KOPT-K1 (cell line): Measurements from ENCODE around the gene PBOV1.

ENCODE experiments used
- H3K27ac ChIP-seq: fragments of 200-600 bp; sonication (generic); 2 replicates; pipeline ENCODE4 v1.5.1; 2016; ENCODE audit warnings: antibody characterized with exemption, mild to moderate bottlenecking, low read depth, low read length; ENCODE audit not compliant: poor library complexity, severe bottlenecking
- H3K36me3 ChIP-seq: fragments of 200-600 bp; sonication (generic); 2 replicates; pipeline ENCODE4 v1.5.1; 2017; ENCODE audit warnings: antibody characterized with exemption, mild to moderate bottlenecking, low read length, moderate library complexity; ENCODE audit not compliant: insufficient read depth
- H3K9me3 ChIP-seq: fragments of 200-600 bp; sonication (generic); 2 replicates; pipeline ENCODE4 v1.5.1; 2017; ENCODE audit warnings: antibody characterized with exemption, low read length, mild to moderate bottlenecking; ENCODE audit not compliant: insufficient read depth, poor library complexity, severe bottlenecking

PBOV1 gene

DNA sequence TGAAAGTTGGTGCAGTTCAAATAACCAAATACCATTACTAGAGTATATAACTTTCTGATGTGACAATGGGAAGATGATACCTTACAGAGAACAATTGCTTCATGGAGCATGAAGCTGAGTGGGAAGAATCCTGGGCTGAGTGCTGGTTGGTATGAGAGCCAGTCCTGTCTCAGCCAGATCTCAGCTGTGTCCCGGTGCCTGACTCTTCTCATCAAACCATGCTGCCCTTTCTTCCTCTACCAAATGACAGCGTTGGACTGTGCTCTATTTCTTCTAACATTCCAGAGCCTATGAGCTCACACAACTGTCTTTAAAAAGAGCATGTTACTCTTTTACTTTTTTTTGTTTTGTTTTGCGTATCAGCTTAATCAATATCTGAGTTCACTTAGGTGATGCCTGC, 27.5 kb upstream of the PBOV1 start:
- Histone ChIP-seq H3K27ac (no peak overlapping the region), H3K9me3 (no peaks in the 10 kb centered on the region), H3K36me3 (no peaks in the 10 kb centered on the region)

DNA sequence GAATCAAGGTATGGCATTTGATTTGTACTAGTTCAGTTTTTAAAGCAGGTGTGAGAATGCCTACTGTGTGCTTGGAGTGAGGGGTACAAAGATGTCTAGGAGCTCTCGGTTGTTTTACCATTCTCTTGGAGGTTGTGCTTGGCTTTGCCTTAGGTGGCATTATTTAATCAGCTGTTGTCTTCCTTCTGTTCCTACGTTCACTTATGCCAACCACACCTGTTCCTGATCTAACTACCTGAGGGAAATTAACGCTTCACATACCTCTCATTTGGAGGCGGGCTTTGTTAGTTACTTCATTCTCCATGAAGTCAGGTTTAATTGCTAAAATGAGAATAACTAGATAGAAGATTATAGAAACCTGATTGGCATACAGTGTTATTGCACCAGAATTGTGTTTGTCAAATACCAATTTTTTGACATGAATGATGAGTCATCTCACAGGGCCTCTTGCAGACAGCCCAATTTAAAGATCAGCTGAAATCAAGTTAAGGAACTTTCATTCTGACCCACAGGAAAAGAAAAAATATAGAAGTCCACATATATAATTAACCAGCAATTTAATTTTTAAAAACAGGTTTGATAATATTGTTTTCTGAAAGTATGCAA, 24.8 kb upstream of the PBOV1 start:
- Histone ChIP-seq H3K27ac (no peak overlapping the region), H3K9me3 (no peaks in the 10 kb centered on the region), H3K36me3 (no peaks in the 10 kb centered on the region)

DNA sequence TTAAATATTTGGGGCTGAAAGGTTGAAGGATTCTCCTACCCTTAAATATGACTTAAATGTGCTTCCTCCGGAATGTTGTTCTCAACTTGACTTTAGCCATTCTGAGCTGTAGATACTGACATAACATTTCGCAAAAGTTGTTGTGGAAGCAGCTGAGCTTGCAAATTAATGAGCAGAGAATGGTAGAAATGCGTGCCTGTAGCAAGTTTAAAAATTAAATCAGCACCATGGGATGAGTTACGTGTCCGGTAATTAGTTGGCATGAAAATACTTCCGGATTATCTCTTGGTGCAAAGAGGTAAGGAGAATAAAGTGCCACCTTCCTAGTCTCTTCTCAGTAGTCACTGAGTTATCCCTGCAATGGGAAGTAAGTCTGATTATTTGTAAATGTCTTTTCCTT, 23.6 kb upstream of the PBOV1 start:
- no peaks in the 10 kb centered on the region for H3K9me3 ChIP-seq
- no peaks in the 10 kb centered on the region for H3K36me3 ChIP-seq
- no peak overlapping the region for H3K27ac ChIP-seq

DNA sequence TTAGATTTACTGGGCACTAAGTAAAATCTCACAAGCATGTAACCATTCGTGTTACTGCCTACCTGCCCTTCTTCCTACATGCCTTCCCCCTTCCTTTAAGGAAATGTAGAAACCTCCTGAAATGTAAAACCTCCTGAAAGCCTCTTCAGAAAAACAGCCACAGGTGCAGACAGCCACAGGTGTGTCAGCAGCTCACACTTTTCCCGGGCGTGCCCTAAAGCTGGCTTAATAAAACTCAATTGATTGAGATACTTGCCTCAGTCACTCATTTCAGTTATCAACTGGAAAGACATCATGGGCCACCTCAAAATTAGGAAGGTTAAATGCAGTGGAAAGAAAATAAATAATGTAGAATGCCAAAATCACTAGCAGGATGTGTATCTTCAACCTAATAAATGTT, 23.1 kb upstream of the PBOV1 start:
- Histone ChIP-seq H3K27ac (no peak overlapping the region), H3K36me3 (no peaks in the 10 kb centered on the region), H3K9me3 (no peaks in the 10 kb centered on the region)

DNA sequence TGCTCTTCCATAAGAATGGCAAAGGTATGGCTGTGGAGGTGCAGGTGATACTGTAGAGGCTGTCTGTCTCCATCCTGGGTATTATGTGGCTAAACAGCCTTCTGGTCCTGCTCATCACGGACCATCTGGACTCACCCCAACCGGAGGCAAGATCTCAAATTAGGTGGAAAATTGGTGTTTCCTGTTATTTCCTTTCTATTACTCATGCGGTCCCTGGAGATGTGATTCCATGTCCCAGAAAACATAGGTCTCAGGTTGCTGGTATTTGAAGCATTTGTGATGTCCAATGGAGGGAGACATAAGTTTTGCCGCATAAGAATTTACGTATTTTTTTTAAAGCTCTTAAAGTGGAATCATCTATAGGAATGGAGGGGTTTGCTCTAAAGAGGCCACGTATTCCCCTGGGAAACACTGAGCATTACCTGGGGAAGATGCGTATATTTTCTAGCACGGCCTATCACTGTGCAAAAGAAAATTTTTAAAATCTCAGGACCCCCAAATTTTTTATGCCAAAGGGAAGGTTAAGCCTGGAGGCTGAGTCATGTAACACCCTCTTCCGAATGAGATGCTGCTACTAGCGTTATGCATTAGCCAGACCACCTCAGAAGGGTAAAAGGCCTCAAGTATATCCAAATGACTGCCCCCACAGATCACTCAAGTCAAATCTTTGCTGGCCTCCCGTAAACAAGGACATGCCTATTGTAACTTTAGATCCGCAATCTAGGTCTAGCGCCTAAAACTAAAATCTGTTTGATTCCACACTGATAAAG, 22.4 kb upstream of the PBOV1 start:
- no peaks in the 10 kb centered on the region for H3K9me3 ChIP-seq
- H3K27ac ChIP-seq, result no peak overlapping the region
- no peaks in the 10 kb centered on the region for H3K36me3 ChIP-seq

DNA sequence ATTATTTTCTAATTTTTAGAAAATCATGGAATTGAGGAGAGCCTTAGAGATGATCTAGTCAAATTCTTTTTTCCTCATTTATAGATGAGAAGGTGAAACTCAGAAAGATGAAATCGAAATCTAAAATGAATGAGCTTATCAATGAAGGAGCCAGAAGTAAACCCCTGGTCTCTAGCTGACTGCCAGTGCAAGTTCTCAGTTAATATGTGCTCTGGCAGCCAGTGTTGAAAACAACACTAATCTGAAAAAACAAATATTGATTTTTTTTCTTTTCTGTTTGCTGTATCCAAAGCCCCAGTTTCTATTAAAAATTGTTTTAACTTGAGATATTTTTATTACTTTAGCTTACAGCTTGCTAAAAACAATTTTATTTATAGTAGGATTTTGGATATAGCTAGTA, 21.5 kb upstream of the PBOV1 start:
- no peaks in the 10 kb centered on the region for H3K9me3 ChIP-seq
- no peak overlapping the region for H3K27ac ChIP-seq
- no peaks in the 10 kb centered on the region for H3K36me3 ChIP-seq

DNA sequence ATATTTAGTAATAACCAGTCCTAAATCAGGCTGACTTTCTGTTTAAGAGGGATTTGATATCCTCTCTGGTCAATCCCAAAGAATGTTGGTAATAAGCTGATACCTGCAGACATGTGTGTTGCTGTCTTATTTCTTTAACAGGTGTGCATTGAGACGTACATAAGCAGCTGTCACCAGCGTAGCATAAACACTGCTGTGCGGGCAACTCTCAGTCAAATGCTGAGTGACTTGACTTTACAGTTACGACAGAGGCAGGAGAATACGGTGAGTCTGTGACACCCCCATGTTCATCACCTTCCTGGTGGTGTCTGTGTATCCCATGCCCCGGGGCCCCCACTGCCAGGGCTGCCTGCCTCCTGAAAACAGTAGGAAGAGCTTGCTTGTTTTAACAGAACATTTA, 20.1 kb upstream of the PBOV1 start:
- Histone ChIP-seq H3K27ac (no peak overlapping the region), H3K36me3 (no peaks in the 10 kb centered on the region), H3K9me3 (no peaks in the 10 kb centered on the region)

DNA sequence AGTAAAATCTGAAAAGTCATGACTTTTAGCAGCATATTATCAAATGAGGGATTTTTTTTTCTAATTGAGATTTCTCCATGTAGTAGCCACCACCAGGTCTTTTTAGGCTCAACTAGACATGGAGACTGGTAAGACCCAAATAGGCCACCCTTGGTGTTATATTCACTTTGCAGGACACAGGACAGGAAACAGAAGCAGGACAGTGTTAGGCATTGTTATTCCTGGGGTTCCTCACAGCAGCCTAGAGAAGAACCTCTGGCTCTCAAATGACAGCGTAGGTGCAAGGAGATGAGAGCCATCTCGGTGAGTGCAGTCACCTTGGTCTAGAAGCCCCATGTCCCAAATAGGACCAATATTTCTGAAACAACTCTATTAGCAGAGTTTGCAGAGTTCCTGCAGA, 19.2 kb upstream of the PBOV1 start:
- Histone ChIP-seq H3K27ac (no peak overlapping the region), H3K9me3 (no peaks in the 10 kb centered on the region), H3K36me3 (no peaks in the 10 kb centered on the region)

DNA sequence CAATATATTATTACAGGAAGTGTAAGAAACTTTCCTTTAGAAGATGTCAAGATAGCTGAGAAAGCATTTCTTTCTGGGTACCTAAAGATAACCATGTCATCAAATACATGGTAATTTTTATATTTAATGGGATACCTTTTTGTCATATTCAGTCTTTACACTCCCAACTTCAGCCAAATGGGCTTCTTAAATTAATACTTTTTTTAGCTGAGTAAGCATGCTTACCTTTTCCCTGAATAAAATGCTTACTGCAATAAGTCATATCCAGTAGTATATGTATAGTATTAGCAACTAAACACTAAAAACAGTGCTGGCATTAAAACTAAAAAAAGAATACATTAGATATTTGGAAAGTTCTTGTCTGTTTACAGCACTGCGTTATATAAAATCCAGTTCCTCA, 17.4 kb upstream of the PBOV1 start:
- Histone ChIP-seq H3K36me3 (no peaks in the 10 kb centered on the region), H3K27ac (no peak overlapping the region), H3K9me3 (no peaks in the 10 kb centered on the region)

DNA sequence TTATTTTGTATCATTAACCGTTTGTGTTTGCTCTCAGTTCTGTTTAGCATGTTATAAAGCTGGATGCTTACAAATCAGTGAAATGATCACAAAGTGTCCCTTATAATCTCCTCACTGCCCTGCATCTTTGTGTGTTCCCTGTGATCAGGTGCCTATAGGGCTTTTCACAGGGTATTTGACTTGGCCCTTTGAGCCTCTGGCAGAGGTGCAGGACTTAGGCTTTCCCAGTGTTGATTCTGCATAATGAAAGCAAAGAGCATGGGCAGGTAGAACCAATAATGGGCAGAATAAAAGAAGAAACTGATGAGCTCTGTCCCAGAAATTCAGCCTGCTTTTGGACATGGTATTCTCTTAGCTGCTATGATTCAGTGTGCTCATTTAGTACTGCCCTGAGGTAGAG, 16.9 kb upstream of the PBOV1 start:
- Histone ChIP-seq H3K27ac (no peak overlapping the region), H3K9me3 (no peaks in the 10 kb centered on the region), H3K36me3 (no peaks in the 10 kb centered on the region)

DNA sequence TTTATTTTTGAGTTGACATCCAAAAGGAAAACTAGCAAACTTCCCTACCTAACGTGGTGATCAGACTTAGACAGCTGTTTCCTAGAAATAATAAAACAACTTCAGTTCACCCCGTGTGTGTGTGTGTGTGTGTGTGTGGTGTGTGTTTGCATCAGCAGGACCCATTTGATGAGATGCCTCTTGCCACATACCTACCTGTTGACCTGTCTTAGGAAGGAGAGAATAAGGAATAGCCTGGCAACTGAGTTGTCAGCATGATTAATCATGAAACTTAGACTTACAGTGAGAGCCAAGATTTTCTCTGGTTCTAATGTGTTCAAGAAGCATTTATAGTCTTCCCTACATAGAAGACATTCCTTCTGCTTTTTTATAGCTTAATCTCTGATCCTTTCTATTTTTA, 16.1 kb upstream of the PBOV1 start:
- H3K27ac ChIP-seq, result no peak overlapping the region
- no peaks in the 10 kb centered on the region for H3K9me3 ChIP-seq
- H3K36me3 ChIP-seq, result no peaks in the 10 kb centered on the region

DNA sequence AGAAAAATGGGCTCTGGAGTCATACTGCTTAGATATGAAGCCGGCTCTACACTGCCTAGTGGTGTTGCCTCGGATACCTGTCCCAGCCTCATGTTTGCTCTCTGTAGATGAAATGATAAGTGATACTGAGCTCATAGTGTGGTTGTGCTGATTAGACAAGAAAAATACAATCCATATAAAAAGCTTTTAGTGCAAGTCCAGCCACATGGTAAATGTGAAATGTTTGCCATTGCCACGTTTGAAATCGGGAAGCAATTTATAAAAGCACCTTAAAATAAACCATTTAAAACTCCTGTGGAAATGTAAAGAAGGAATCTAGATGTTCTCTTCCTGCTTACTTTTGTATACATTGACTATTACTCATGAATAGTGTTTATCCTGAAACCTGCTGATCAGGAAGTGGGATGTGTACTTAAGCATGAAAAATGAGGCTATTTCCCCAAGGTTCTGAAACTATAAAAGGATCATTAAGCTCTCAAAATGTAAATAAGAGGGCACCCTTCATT, 13.1 kb upstream of the PBOV1 start:
- Histone ChIP-seq H3K9me3 (no peaks in the 10 kb centered on the region), H3K36me3 (no peaks in the 10 kb centered on the region), H3K27ac (no peak overlapping the region)

DNA sequence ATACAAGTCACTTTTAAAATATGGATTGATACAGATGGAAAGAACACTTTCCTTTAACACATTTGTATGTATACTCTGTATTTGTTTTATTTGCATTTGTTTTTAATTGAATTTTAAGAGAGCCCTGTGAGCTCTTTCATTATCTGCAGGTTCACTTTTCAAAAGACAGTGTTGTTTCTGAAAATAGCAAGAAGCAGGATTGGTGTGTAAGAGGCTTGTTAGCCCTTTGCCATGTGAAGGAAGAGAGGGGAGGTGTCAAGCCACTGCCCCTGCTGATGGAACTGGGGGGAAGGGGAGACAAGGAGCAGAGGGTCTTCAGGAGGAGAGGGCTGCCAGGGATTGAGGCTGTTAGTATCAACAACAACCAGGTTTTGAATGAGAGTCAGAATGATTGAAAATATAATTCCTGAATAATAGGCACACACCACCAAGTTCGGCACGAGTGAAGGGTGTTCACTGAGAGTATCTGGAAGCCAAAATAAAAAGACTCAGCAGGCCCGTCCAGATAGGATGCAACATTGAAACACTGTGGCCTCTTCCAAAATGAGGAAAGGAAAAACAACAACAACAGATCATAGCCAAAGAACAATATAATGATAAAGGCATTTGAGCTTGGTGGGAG, 12.6 kb upstream of the PBOV1 start:
- Histone ChIP-seq H3K36me3 (no peaks in the 10 kb centered on the region), H3K27ac (no peak overlapping the region), H3K9me3 (no peaks in the 10 kb centered on the region)

DNA sequence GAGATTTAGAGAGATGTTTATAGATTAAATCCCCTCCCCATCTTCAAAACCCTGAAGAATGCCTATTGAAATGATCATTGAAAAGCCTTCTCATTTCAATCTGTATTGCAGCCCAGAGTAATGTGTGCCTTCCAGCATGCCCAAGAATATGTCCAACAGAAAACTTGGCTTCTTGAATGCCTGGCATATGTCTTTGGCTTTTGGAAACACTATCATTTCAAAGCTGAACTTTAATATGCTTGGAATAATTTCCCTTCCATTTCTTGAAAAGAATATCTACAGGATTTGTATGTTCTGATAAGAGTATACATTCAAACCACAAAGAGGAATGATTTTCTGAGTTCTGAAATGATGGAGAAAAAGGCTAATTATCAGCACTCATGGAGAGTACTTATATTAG, 11.9 kb upstream of the PBOV1 start:
- Histone ChIP-seq H3K36me3 (no peaks in the 10 kb centered on the region), H3K9me3 (no peaks in the 10 kb centered on the region), H3K27ac (no peak overlapping the region)

DNA sequence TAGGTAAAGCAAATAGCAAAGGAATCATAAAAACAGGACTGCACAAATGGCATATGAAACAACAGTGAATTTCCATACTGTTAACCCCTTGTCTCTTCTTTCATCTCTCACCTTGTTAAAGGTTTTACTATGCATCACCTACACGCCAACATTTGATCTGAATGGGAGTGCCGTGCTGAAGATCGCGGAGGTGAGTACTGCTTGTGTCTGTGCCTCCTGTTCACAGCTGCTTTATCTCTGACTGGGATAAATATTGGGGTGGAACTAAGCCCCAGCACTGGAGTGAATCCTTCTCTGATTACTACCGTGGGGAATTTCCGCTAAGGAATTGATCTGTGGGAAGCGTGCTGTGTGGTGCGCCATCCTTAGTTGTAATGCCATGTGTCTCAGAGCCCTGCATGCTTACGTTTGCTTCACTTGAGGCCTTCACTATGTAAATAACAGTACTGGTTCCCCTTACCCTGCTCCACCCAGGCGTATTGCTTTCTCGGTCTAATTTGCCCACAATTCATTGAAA, 11.4 kb upstream of the PBOV1 start:
- Histone ChIP-seq H3K9me3 (no peaks in the 10 kb centered on the region), H3K36me3 (no peaks in the 10 kb centered on the region)

More for the DNA sequence above, 11.4 kb upstream of the PBOV1 start:
- H3K27ac ChIP-seq, result no peak overlapping the region
